GM18502 (cell line): ENCODE data around the gene VSTM4.

ENCODE experiments used
- ATAC-seq: cut with Tn5 transposase; IDR thresholded peaks from one replicate; pipeline ENCODE4 v1.9.1; 2021; ENCODE audit warnings: mild to moderate bottlenecking; ENCODE audit not compliant: unreplicated experiment, poor library complexity

Gene VSTM4

GRCh38 chr10:48981310-48981907 lies 133.9 kb downstream of the VSTM4 start:
- ATAC-seq, result no peak

GRCh38 chr10:48978318-48978717 lies 137.0 kb downstream of the VSTM4 start:
- ATAC-seq, result no peak

GRCh38 chr10:48976196-48976595 lies 139.1 kb downstream of the VSTM4 start:
- ATAC-seq, result no peak

- ATAC-seq, result no peak
Observed at GRCh38 chr10:48974510-48975156, 140.7 kb downstream of the VSTM4 start.

GRCh38 chr10:48973065-48973464 lies 142.3 kb downstream of the VSTM4 start:
- no peak for ATAC-seq

- ATAC-seq, result no peak
Observed at GRCh38 chr10:48970654-48971053, 144.7 kb downstream of the VSTM4 start.

- no peak for ATAC-seq
Observed at GRCh38 chr10:48970046-48970445, 145.3 kb downstream of the VSTM4 start.

- ATAC-seq, result no peak
Observed at GRCh38 chr10:48968036-48968435, 147.3 kb downstream of the VSTM4 start.

GRCh38 chr10:48965460-48965859 lies 149.9 kb downstream of the VSTM4 start:
- ATAC-seq, result no peak
